GM20000 (cell line): Measurements from ENCODE around the gene DCHS2.

Source experiments
- DNase-seq: peaks from one replicate; pipeline ENCODE4 v3.0.0; 2012; ENCODE audit warnings: low spot score
- CTCF ChIP-seq: IDR thresholded peaks from 2 replicates; pipeline ENCODE4 v1.5.1; 2012; ENCODE audit warnings: mild to moderate bottlenecking, control low read depth; ENCODE audit errors: extremely low read depth, missing control alignments

DCHS2 gene

GRCh38 chr4:154475820-154476219 is 15.8 kb downstream of the DCHS2 start:
- DNase-seq = no peak
- TF ChIP-seq CTCF = no peak

DNA sequence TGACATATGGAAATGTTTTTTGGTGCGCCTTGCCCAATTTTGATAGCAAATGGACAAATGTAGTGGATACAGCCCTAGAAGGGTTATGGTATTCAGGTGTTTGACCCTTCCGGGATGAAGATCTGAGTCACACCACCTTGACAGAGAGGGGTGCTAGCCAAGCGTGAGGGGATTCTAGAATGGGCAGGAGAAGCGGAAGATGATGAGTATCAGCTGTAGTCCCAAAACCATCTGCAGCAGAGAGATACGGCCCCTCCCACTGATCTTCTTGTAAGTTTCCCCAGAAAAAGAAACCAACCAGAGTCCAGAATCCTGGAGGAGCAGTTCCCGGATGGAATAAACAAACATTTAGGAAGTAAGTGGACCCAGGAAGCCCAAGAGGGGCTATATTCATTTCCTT is 18.1 kb downstream of the DCHS2 start:
- TF ChIP-seq CTCF = no peak
- no peak for DNase-seq

- DNase-seq = no peak
- no peak for TF ChIP-seq CTCF
Observed at GRCh38 chr4:154472858-154473257, 18.7 kb downstream of the DCHS2 start.

- DNase-seq = no peak
- no peak for TF ChIP-seq CTCF
Observed at GRCh38 chr4:154471526-154472331, 19.9 kb downstream of the DCHS2 start.

DNA sequence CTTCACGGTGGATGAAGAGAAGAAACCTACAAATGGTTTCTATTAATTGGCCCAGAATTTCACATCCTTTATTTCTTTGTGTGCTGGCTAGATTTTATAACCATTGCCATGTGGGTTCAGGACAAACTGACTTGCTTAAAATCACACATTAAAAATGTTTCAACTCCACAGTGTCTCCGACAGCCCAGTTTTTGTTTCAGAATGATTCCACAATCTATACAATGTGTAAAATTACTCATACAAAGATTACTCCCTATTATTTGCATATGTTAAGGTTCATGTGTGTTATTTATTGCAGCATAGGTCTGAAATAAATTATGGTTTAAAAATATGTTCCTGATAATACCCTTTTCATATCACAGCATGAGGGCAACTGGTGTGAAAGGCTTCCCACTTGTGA is 20.6 kb downstream of the DCHS2 start:
- no peak for DNase-seq
- TF ChIP-seq CTCF = no peak

DNA sequence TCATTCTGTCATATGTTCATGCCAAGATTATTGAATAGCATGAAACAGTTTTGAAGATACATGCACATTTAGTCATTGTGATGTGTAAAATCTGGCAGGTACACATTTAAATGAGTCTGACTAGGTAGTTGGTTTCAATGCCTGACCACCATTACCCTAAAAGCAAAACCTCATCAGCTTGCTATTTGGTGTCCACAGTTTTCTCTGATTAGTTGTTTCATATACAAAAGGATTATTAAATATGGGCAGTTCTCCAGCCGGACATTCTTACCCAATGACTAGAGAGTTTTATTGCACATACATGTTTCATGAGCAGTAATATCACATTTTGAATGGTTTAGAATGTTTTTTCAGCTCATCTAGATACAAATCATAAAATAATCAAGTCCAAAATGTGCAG is 23.7 kb downstream of the DCHS2 start:
- no peak for TF ChIP-seq CTCF
- DNase-seq = no peak

- no peak for DNase-seq
- no peak for TF ChIP-seq CTCF
Observed at GRCh38 chr4:154466336-154466735, 25.3 kb downstream of the DCHS2 start.
